Kidney tubule cell (primary cell): ENCODE measurements around the gene ZNF248.
A peak's percentile ranks its signal among the peaks of the same experiment; 100 is the strongest.
"Not testable (repeated sequence)": the region's sequence is repeated elsewhere in the genome, so short reads cannot be mapped to it uniquely, and the experiment has no call there.

Experiments used
- DNase-seq: peaks from one replicate; pipeline ENCODE4 v3.0.0-alpha.2; 2018; ENCODE audit warnings: low spot score

The ZNF248 gene

GRCh38 chr10:37857287-37858211, at the start of gene ZNF248:
TSS of gene ZNF248 (minus strand) at chr10:37857610. CDS start at chr10:37856310, 1,300 bp downstream.
- DNase-seq: peak; percentile 96

GRCh38 chr10:37906382-37906781, 49.0 kb upstream of the ZNF248 start:
- DNase-seq: no peak

- DNase-seq: no peak
These were observed 39.0 kb upstream of the ZNF248 start for GRCh38 chr10:37896436-37896835.

- DNase-seq: no peak
These were observed 38.3 kb upstream of the ZNF248 start for GRCh38 chr10:37895674-37896073.

- no peak for DNase-seq
These were observed 28.4 kb upstream of the ZNF248 start for GRCh38 chr10:37885850-37886249.

GRCh38 chr10:37872955-37873354, 15.5 kb upstream of the ZNF248 start:
- no peak for DNase-seq

GRCh38 chr10:37872283-37872682, 14.9 kb upstream of the ZNF248 start:
- no peak for DNase-seq

GRCh38 chr10:37871568-37872251, 14.3 kb upstream of the ZNF248 start:
- DNase-seq: no peak

- DNase-seq: no peak
These were observed 13.7 kb upstream of the ZNF248 start for GRCh38 chr10:37871143-37871542.

- DNase-seq: no peak
These were observed 11.4 kb upstream of the ZNF248 start for GRCh38 chr10:37868796-37869195.

GRCh38 chr10:37865957-37866803, 8.8 kb upstream of the ZNF248 start:
- peak; percentile 72 for DNase-seq

GRCh38 chr10:37865264-37865663, 7.9 kb upstream of the ZNF248 start:
- DNase-seq: peak; percentile 57

GRCh38 chr10:37860494-37861190, 3.2 kb upstream of the ZNF248 start:
- peak; percentile 83 for DNase-seq

GRCh38 chr10:37859270-37859669, 1.9 kb upstream of the ZNF248 start:
- DNase-seq: not testable (repeated sequence)

- DNase-seq: peak; percentile 28
These were observed 526 bp downstream of the ZNF248 start for GRCh38 chr10:37856881-37857286.

- no peak for DNase-seq
These were observed 1.8 kb downstream of the ZNF248 start for GRCh38 chr10:37855636-37856035.

- no peak for DNase-seq
These were observed 2.8 kb downstream of the ZNF248 start for GRCh38 chr10:37854626-37855025.

- DNase-seq: no peak
These were observed 12.8 kb downstream of the ZNF248 start for GRCh38 chr10:37844644-37845043.

GRCh38 chr10:37839243-37839642, 18.2 kb downstream of the ZNF248 start:
- no peak for DNase-seq

GRCh38 chr10:37831495-37832333, 25.7 kb downstream of the ZNF248 start:
- no peak for DNase-seq

- no peak for DNase-seq
These were observed 30.6 kb downstream of the ZNF248 start for GRCh38 chr10:37826806-37827205.
